Neuron (in vitro differentiated cells): ENCODE data around the gene SPEM2.
A peak's percentile ranks its signal among the peaks of the same experiment; 100 is the strongest.

Source experiments
- H2AFZ ChIP-seq: one replicate; pipeline ENCODE4 v1.6.1; 2013; ENCODE audit warnings: low read depth, mild to moderate bottlenecking, inconsistent platforms, low read length, moderate library complexity
- H3K27me3 ChIP-seq: one replicate; pipeline ENCODE4 v1.6.1; 2013; ENCODE audit warnings: low read length; ENCODE audit not compliant: insufficient read depth
- H3K36me3 ChIP-seq: one replicate; pipeline ENCODE4 v1.6.1; 2013; ENCODE audit warnings: low read length; ENCODE audit not compliant: insufficient read depth
- H3K4me1 ChIP-seq: one replicate; pipeline ENCODE4 v1.6.1; 2013; ENCODE audit warnings: low read length; ENCODE audit not compliant: insufficient read depth
- H3K4me3 ChIP-seq: 2 replicates; pipeline ENCODE4 v1.5.1; 2013; ENCODE audit warnings: mild to moderate bottlenecking, low read length, moderate library complexity
- H3K9me3 ChIP-seq: one replicate; pipeline ENCODE4 v1.6.1; 2013; ENCODE audit warnings: low read length

The SPEM2 gene

DNA sequence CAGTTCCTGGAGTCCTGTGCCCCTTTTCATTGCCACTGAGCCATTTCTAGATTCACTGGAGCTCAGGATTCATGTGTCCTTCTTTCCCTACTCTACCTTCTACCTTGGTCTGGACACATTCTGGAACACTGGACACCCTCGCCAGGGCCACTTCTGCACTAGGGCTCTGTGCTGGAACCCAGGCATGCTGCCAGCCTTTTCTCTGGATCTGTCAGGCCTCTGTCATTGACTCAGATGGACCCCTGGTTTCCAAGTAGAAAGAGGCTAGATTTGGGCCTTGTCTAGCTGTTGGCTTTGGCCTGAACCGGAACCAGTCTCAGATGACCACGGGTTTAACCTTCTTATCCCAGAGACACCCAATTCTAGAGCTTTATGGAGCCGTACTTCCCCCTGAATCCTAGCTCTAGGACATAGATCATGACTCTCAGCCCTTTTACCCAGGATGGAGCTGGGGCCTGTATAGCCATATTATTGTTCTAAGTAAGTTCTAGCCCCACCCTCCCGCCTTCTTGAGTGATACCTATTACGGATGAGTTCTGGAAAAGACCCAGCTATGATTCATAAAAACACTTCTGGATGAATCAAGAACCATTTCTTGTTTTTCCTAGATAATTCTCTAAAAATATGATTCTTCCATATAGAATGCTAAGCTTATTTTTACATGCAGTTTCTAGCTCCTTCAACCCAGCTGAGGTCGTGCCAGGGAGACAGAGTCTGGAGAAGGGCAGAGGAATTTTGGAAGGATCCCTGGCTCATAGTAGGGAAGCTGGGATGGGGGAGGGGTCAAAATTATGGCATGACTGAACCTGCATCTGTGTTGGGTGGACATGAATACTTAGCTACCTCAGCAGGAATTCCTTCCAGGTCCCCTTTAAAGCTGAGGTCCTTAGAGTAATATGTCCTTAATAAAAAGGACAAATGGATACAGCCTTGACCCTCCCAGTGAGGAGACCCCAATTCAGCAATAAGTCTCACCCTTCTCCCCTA is 18.4 kb downstream of the SPEM2 start:
- Histone ChIP-seq H3K4me1 (peaks cover 24% of the 10 kb centered on the region), H3K36me3 (no peaks in the 10 kb centered on the region), H2AFZ (no peak overlapping the region), H3K4me3 (no peak overlapping the region), H3K9me3 (no peaks in the 10 kb centered on the region), H3K27me3 (peaks cover 5% of the 10 kb centered on the region)

DNA sequence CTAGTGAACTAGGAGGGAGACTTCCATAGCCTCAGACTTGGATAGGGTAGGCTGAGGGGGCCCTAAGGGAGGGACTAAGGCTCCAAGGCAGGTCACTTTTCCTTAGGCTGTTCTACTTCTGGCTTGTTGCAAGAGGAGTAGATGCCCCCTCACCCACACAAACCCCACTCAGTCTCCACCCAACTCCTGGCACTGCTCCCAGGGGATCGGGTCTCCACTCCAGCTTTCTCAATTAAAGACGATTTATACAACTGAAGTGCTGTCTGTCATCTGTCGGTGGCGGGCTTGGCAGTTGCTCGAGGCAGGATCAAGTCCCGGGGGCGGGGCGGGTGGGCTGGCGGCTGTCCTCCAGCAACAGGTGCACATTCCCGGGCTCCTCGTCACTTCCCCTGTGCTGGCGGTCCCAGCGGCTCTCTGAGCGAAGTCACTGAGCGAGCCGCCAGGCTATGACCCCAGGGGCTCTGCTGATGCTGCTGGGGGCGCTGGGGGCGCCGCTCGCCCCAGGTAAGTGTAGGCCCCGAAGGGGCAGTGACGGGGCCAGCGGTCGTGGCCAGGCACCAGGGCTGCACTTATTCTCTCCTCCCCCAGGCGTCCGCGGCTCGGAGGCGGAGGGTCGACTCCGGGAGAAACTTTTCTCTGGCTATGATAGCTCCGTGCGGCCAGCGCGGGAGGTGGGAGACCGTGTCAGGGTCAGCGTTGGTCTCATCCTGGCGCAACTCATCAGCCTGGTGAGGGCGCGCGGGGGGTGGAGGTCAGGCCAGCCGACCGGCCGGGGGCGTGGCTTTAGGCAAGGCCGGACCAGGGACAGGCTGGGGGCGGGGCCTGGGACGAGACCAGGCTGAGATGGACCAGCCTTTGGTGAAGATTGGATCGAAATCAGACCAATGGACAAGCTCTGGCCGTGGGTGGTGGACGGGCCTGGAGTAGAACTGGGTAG is 19.5 kb downstream of the SPEM2 start, which contains the start of gene CHRNB1:
TSS of gene CHRNB1 (plus strand) at position 380 of the 937 bp plus-strand sequence. CDS start at position 447, 67 bp downstream.
- no peaks in the 10 kb centered on the region for H3K27me3 ChIP-seq
- peak within 1 kb of the TSS; percentile 40 for H3K4me3 ChIP-seq
- no peaks in the 10 kb centered on the region for H3K36me3 ChIP-seq
- H2AFZ ChIP-seq: peak within 1 kb of the TSS; percentile 29
- no peaks in the 10 kb centered on the region for H3K9me3 ChIP-seq
- H3K4me1 ChIP-seq: peaks cover 15% of the 10 kb centered on the region

DNA sequence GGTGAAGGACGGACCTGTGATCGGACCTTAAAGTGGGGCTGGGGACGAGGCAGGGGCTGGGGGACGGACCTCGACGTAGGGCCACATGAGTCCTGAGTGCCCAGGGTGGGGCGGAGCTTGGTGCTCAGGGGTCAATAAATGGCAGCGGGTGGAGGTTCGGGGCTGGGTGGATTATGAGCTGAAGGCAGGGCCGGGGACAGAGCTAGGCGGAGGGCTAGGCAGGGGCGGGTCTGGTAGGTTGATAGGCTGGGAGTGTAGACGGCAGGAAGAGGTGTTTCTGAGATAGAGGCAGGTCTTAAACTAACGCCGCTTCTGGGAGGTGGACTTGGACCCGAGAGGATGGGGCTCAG is 20.2 kb downstream of the SPEM2 start:
- Histone ChIP-seq H3K4me3 (peak overlapping the region; percentile 40), H3K36me3 (no peaks in the 10 kb centered on the region), H3K4me1 (peaks cover 11% of the 10 kb centered on the region), H3K27me3 (no peaks in the 10 kb centered on the region), H2AFZ (peak overlapping the region; percentile 29), H3K9me3 (no peaks in the 10 kb centered on the region)

DNA sequence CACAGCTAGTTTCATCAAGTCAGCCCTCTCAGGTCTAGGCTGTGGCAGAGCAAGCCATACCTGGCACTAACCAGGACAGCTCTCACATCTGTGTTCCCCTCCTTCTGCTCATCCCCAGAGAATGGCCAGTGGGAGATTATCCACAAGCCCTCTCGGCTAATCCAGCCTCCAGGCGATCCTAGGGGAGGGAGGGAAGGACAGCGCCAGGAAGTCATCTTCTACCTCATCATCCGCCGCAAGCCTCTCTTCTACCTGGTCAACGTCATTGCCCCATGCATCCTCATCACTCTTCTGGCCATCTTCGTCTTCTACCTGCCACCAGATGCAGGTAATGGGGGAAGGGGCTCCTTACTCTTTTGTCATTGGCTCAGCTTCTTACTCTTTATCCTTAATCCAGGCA is 23.0 kb downstream of the SPEM2 start:
- Histone ChIP-seq H2AFZ (no peak overlapping the region), H3K9me3 (no peaks in the 10 kb centered on the region), H3K4me1 (peaks cover 2% of the 10 kb centered on the region), H3K36me3 (no peaks in the 10 kb centered on the region), H3K27me3 (no peaks in the 10 kb centered on the region), H3K4me3 (no peak overlapping the region)

DNA sequence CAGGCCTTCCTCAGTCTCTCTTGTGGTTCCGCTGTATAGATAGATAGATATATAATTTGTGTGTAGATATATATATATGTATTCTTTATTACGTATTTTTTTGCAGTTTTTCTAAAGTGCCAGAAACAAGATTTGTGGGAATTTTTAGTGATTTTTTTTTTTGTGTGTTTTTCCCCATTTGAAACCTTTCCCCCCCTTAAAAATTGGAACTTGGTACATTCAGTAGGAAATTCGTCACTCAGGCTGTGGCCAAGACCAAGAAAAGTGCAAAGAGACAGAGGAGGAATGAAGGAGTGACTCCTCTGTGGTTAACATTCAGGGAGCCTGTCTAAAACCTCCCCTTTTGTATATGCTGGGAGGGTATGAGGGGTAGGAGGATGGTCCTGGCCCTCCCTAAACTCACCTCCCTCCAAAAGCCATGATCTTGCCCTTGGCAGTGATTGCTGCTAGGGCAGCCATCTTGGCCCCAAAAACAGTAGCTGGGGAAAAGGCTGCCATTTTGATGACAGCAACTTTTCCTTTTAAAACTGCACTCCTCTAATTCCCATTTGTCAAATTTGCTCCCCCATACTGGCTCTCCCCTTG is 34.6 kb downstream of the SPEM2 start:
- Histone ChIP-seq H3K36me3 (peaks cover 17% of the 10 kb centered on the region), H3K27me3 (no peaks in the 10 kb centered on the region), H2AFZ (no peak overlapping the region), H3K9me3 (no peaks in the 10 kb centered on the region), H3K4me1 (no peaks in the 10 kb centered on the region), H3K4me3 (no peak overlapping the region)

DNA sequence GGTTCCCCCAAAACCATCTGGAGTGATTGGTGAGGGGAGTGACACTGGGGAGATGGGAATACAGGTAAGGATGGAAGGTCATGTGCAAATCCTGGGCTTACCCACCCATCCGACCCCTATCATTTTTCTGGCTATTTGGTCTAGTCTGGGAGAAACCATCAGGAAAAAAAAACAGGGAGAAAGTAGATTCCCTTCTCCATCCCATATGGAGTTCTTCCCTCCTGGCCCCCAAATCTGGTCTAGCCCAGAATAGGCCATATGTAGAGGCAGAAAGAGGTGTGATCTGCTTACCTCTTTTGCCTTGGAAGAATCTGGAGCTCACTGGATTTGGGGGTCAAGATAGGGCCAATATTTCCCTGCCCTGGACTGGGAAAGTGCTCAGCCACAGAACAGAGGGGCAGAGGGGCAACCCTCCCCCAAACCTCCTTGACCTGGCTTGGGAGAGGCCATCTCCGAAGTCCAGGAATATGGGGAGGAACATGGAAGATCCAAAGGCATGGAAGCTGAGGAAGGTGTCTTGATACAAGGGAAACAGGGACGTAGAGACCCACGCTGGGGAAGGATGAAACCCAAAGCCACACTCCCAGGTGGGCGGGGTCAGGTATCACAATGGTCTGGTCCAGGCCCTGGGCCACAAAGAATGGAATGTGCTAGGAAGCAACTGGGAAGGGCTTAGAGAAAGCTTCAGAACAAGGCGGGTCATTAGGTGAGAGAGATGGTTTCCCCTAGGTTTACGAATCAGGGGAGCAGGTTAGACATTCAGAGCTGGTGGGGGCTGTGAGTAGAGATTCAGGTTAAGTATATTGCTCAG is 35.6 kb downstream of the SPEM2 start:
- Histone ChIP-seq H3K4me3 (no peak overlapping the region), H2AFZ (no peak overlapping the region), H3K4me1 (no peaks in the 10 kb centered on the region), H3K27me3 (no peaks in the 10 kb centered on the region), H3K36me3 (peaks cover 17% of the 10 kb centered on the region), H3K9me3 (no peaks in the 10 kb centered on the region)

DNA sequence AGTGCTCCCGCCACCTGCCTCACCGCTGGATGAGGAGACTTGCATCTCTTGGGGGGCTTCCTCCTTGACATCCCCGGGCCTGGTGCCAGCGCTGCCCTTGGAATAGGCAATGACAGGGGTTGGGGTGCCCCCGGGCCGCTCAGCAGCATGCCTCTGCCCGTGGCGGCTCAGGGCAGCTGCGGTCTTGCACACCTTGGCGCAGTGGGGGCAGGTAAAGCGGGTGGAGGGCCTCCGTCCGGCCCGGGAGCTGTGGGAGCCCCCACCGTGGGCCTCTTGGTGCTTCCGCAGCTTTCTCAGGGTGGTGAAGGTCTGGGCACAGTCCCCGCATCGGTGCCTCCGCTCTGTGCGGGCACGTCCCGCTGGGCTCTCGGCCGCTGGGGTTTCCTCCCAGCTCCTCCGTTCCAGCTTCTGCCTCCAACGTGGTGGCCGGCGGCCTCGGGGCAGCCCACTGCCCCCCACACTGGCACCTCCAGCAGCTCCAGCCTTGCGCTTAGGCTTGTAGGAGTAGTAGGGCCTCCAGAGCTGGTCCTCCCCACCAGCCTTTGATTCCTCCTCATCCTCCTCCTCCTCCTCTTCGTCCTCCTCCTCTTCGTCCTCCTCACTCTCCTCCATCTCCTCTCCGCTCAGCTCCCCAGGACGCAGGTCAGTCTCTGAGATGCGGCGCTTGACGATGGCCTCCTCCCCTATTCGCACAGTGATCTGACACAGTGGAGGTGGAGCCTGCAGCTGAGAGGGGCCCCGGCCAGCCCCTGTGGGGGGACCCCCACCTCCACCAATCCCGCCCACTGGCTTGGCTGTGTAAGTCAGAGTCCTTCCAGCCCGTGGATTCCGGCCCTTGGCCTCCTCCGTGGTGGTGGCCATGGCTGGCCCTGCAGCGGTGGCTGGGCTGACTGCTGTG is 37.3 kb downstream of the SPEM2 start:
- no peak overlapping the region for H2AFZ ChIP-seq
- no peak overlapping the region for H3K4me3 ChIP-seq
- H3K4me1 ChIP-seq: peaks cover 10% of the 10 kb centered on the region
- no peaks in the 10 kb centered on the region for H3K9me3 ChIP-seq
- no peaks in the 10 kb centered on the region for H3K27me3 ChIP-seq
- peaks cover 22% of the 10 kb centered on the region for H3K36me3 ChIP-seq

DNA sequence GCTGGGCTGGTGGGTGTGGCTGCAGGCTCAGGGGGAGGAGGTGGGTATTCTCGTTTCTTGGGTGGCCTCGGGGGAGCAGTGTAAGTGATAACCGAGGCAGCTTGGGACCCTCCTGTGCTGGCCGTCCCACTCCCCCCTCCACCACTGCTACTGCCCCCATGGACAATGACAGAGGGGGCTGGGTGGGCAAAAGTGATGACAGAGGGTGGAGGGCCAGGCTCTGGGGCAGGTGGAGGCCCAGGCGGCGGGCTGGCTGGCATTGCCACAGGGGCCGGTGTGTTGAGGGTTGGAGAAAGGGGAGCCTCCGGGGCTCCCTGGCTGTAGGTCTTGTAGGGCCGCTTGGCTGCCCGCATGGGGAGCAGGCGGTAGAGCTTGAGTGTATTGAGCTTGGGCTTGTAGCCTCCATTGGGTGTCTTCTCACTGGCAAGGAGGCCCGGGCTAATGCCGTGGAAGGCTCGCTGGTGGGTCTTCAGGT is 38.0 kb downstream of the SPEM2 start:
- peaks cover 22% of the 10 kb centered on the region for H3K36me3 ChIP-seq
- H2AFZ ChIP-seq: no peak overlapping the region
- H3K4me1 ChIP-seq: peaks cover 15% of the 10 kb centered on the region
- H3K9me3 ChIP-seq: no peaks in the 10 kb centered on the region
- H3K4me3 ChIP-seq: no peak overlapping the region
- no peaks in the 10 kb centered on the region for H3K27me3 ChIP-seq

DNA sequence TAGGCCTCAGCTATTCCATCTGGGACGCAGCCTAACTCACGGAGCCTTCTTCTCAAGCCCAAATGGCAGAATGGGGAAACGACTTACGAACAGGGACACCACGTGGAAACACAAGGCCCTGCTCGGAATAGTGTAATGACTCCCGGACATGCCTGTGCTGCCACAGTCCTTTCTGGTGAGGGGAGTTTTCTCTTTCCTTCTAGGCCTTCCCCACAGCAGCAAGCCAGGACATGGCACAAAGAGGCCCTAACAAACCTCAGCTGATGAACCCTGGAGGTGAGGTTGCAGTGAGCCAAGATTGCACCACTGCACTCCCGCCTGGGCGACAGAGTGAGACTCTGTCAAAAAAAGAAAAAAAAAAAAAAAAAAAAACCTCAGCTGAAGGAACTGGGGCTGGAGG is 38.7 kb downstream of the SPEM2 start:
- Histone ChIP-seq H3K27me3 (no peaks in the 10 kb centered on the region), H3K4me1 (peaks cover 16% of the 10 kb centered on the region), H3K36me3 (peaks cover 22% of the 10 kb centered on the region), H3K4me3 (no peak overlapping the region), H2AFZ (no peak overlapping the region), H3K9me3 (no peaks in the 10 kb centered on the region)

DNA sequence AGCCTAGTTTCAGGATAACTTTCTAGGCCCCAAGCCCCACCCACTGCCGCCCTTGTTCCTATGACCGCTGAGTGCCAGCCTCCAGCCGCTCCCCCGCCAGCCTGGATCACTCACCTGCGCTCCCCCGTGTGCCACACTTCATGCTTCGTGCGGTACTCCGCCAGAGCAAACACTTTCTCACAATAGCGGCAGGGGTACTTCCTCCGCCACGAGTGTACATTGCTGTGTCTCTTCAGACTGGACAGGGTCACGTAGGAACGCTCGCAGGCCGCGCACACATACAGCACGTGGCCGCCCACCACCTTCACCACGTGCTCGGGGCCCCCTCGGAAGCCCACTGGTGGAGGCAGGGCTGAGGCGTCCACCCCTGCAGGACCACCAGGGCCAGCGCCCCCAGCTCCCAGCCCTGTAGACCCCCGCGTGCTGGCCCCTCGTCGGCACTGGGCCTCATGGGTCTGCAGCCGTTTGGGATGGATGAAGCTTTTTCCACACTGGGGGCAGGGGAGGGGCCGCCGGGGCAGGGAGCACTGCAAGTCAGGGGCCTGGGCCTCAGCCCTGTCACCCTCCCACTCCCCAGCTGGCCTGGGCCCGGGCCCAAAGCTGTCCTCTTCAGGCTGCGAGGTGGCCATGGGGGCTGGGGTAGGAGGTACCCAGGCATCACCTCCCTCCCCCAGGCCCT is 40.3 kb downstream of the SPEM2 start:
- Histone ChIP-seq H3K9me3 (no peaks in the 10 kb centered on the region), H3K4me3 (no peak overlapping the region), H3K36me3 (peaks cover 22% of the 10 kb centered on the region), H3K27me3 (no peaks in the 10 kb centered on the region), H2AFZ (no peak overlapping the region), H3K4me1 (peaks cover 16% of the 10 kb centered on the region)

DNA sequence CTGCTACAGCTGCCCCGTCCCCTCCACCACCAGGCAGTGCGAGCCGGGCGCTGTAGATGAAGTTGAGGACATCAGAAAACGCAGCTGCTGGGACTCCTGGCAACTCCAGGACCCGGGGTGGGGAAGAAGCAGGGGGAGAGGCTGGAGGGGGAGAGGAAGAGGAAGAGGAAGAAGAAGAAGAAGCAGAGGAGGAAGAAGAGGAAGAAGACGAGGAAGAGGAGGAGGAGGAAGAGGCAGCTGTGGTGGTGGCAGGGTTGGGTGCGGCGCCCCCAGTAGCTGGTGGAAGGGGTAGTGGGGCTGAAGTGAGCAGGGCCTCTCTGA is 40.9 kb downstream of the SPEM2 start:
- no peaks in the 10 kb centered on the region for H3K27me3 ChIP-seq
- H3K9me3 ChIP-seq: no peaks in the 10 kb centered on the region
- no peak overlapping the region for H2AFZ ChIP-seq
- H3K4me3 ChIP-seq: no peak overlapping the region
- H3K4me1 ChIP-seq: peaks cover 16% of the 10 kb centered on the region
- peaks cover 22% of the 10 kb centered on the region for H3K36me3 ChIP-seq
